Right lobe of liver (tissue), 6 donors: Measurements from ENCODE around the gene MTSS2. TPM values are rescaled to one million over a fixed set of nuclear protein-coding genes. Genes with fewer than 3 reads are reported as not detected.

Experiments used
- ATAC-seq, 4 donors: fragments of 200-7000 bp; cut with Tn5 transposase; one replicate each; pipeline ENCODE4 v1.9.1; 2020; ENCODE audit warnings: mild to moderate bottlenecking in 4 of 4, moderate library complexity in 4 of 4
- DNase-seq, 3 donors: peaks; one replicate each; pipeline ENCODE4 v3.0.0-alpha.2; 2020
- H3K27ac ChIP-seq, 3 donors: fragments of 200-600 bp; one replicate each; pipeline ENCODE4 v1.8.0; 2022
- H3K27me3 ChIP-seq, 2 donors: fragments of 200-600 bp; one replicate each; pipeline ENCODE4 v1.8.0; 2022
- H3K36me3 ChIP-seq, 4 donors: fragments of 200-600 bp; sonication (generic) in 1 of 4; one replicate each; pipeline versions ENCODE4 v1.5.1 to v1.8.0; 2017 to 2022; ENCODE audit warnings: control low read depth in 1 of 4
- H3K4me1 ChIP-seq, 4 donors: fragments of 200-600 bp; sonication (generic) in 1 of 4; one replicate each; pipeline versions ENCODE4 v1.5.1 to v1.8.0; 2017 to 2022; ENCODE audit warnings: control low read depth in 1 of 4
- H3K4me3 ChIP-seq, 3 donors: fragments of 200-600 bp; one replicate each; pipeline ENCODE4 v1.8.0; 2022
- H3K9me3 ChIP-seq, 4 donors: fragments of 200-600 bp; sonication (generic) in 1 of 4; one replicate each; pipeline versions ENCODE4 v1.5.1 to v1.8.0; 2017 to 2022; ENCODE audit warnings: control low read depth in 1 of 4
- POLR2A ChIP-seq: fragments of 450-650 bp; IDR thresholded peaks from one replicate; pipeline ENCODE4 v1.6.1; 2017; ENCODE audit warnings: antibody characterized with exemption, mild to moderate bottlenecking
- WGBS: methylation state at CpG from one replicate; pipeline ENCODE4 v1.1.6; 2018; ENCODE audit warnings: low coverage, low lambda C conversion rate; ENCODE audit not compliant: insufficient coverage; ENCODE audit errors: missing lambda C conversion rate; 5-methylcytosine and 5-hydroxymethylcytosine counted together
- intact Hi-C, 2 donors: fragments of 100-400 bp; cut with DNase I; formaldehyde crosslinking; loops; one replicate each; pipeline versions ENCODE4 v1.11.2 to v1.14.1; 2022
- total RNA-seq, 6 experiments: library from RNA; depleted of rRNA in 2 of 6; stranded (reverse); fragments of >200 nt in 2 of 6; fragmentation: NEBNext Ultra II Directional in 3 of 6; extraction: Animal tissue kit (Norgen Biotek cat#: 25700) in 3 of 6; gene quantifications; one replicate each; pipeline versions ENCODE4 v1.1.0 to v1.2.4, GENCODE V29; 2016 to 2023
- TF ChIP-seq, protein P1 (sequence below), 4 donors: fragments of 200-600 bp in 3 of 4; fragments of 450-650 bp in 1 of 4; IDR thresholded peaks; one replicate each; pipeline versions ENCODE4 v1.5.1 to v1.8.0; 2016 to 2022; ENCODE audit warnings: antibody characterized with exemption in 4 of 4, mild to moderate bottlenecking in 2 of 4
- donor health status: DM: no; HTN: yes; CAD: no.
- donor health status: DM: no; HTN: no; CAD: no.
- donor health status: DM: no; HTN: no; CAD: no.
- donor health status: DM: no; HTN: yes; CAD: no.
- donor health status: DM: no; HTN: yes; CAD: no.

Gene MTSS2
- total RNA-seq, 6 experiments from 2014 or later: 28.5 to 117 (median 80.2) TPM

DNA sequence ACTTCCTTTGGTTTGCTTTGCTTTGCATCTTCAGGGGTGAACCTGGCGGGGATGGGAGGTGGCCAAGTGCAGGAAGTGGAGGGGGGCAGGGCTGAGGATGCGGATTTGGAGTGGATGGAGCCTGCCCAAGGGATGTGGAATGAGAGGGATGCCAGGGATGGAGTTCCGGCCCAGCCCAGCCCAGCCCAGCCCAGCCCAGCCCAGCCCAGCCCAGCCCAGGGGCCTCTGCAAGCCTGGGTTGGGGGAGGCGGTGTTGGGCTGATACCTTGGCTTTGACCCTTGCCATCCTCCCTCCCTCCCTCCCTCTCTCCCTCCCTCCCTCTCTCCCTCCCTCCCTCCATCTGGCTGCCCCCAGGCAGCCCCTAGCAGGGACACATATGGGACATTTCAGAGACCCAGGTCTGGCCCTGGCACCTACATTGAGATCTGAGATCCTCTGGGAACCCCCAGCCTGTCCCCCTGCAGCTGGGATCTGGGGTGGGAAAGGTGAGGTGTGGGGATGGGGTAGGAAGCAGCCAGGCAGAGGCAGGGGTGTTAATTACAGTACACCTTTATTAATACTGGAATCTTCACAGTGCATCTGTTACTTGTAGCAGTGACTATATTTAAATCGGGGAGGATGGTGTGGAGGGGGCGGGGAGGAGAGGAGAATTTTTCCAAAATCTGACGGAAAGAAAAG lies 25.0 kb downstream of the MTSS2 start:
- WGBS: 41% methylated on average over 5 of the region's 7 CpGs
- TF ChIP-seq POLR2A: no peak
- TF ChIP-seq, protein P1, sequence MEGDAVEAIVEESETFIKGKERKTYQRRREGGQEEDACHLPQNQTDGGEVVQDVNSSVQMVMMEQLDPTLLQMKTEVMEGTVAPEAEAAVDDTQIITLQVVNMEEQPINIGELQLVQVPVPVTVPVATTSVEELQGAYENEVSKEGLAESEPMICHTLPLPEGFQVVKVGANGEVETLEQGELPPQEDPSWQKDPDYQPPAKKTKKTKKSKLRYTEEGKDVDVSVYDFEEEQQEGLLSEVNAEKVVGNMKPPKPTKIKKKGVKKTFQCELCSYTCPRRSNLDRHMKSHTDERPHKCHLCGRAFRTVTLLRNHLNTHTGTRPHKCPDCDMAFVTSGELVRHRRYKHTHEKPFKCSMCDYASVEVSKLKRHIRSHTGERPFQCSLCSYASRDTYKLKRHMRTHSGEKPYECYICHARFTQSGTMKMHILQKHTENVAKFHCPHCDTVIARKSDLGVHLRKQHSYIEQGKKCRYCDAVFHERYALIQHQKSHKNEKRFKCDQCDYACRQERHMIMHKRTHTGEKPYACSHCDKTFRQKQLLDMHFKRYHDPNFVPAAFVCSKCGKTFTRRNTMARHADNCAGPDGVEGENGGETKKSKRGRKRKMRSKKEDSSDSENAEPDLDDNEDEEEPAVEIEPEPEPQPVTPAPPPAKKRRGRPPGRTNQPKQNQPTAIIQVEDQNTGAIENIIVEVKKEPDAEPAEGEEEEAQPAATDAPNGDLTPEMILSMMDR (IDR thresholded peaks at IDR 0.05): no peak
- no peak for DNase-seq

DNA sequence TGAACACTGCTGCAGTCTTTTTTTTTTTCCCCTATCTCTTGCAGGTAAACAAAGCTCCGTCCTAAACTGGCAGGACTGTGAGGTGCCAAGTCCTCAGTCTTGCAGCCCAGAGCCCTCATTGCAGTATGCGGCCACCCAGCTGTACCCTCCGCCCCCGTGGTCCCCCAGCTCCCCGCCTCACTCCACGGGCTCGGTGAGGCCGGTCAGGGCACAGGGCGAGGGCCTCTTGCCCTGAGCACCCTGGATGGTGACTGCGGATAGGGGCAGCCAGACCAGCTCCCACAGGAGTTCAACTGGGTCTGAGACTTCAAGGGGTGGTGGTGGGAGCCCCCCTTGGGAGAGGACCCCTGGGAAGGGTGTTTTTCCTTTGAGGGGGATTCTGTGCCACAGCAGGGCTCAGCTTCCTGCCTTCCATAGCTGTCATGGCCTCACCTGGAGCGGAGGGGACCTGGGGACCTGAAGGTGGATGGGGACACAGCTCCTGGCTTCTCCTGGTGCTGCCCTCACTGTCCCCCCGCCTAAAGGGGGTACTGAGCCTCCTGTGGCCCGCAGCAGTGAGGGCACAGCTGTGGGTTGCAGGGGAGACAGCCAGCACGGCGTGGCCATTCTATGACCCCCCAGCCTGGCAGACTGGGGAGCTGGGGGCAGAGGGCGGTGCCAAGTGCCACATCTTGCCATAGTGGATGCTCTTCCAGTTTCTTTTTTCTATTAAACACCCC lies 25.7 kb downstream of the MTSS2 start:
- ATAC-seq (peak in 1 of 4 donors; percentile 4), DNase-seq (no peak)
- no peak overlapping the region for H3K27ac ChIP-seq
- intact Hi-C loops: no loop called here
- TF ChIP-seq, protein P1 (IDR thresholded peaks at IDR 0.05): no peak
- no peak for TF ChIP-seq POLR2A
- H3K9me3 ChIP-seq: no peaks in the 10 kb centered on the region
- no peaks in the 10 kb centered on the region for H3K4me1 ChIP-seq
- no peaks in the 10 kb centered on the region for H3K27me3 ChIP-seq
- no peak overlapping the region for H3K4me3 ChIP-seq
- H3K36me3 ChIP-seq: peaks cover 0 to 23% (median 14%) of the 10 kb centered on the region in 4 donors
- WGBS: 20% methylated on average over 2 of the region's 16 CpGs

More for the DNA sequence above, 25.0 kb downstream of the MTSS2 start:
- no peaks in the 10 kb centered on the region for H3K27me3 ChIP-seq
- H3K27ac ChIP-seq: no peak overlapping the region
- peaks cover 0 to 30% (median 19%) of the 10 kb centered on the region in 4 donors for H3K36me3 ChIP-seq
- peak in 3 of 4 donors; percentile 8 to 47 (median 9) for ATAC-seq
- H3K4me3 ChIP-seq: no peak overlapping the region
- no peaks in the 10 kb centered on the region for H3K4me1 ChIP-seq
- intact Hi-C loops: no loop called here
- H3K9me3 ChIP-seq: no peaks in the 10 kb centered on the region

DNA sequence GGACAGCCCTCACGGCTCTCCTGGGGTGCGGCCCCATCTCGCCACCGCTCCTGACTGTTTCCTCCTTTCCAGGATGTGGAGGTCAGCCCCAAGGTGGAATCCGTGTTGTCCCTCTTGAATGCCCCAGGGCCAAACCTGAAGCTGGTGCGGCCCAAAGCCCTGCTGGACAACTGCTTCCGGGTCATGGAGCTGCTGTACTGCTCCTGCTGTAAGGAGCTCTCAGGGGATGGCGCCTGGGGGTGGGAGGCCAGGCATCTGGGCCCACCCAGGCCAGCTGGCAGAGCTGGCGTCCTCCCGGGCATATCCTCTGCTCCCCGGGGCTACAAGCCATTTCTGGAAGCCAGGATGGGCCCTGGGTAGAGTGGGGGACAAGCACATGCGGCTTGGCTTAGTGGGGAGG lies 26.3 kb downstream of the MTSS2 start:
- Histone ChIP-seq H3K4me1 (no peaks in the 10 kb centered on the region), H3K4me3 (no peak overlapping the region), H3K27ac (no peak overlapping the region), H3K27me3 (no peaks in the 10 kb centered on the region), H3K9me3 (no peaks in the 10 kb centered on the region), H3K36me3 (peaks cover 0 to 17% (median 10%) of the 10 kb centered on the region in 4 donors)
- DNase-seq (no peak), ATAC-seq (no peak)
- WGBS: no CpG with 5 or more reads among the region's 12 CpGs
- TF ChIP-seq, protein P1 (IDR thresholded peaks at IDR 0.05): no peak
- no peak for TF ChIP-seq POLR2A
- intact Hi-C loops: no loop called here

DNA sequence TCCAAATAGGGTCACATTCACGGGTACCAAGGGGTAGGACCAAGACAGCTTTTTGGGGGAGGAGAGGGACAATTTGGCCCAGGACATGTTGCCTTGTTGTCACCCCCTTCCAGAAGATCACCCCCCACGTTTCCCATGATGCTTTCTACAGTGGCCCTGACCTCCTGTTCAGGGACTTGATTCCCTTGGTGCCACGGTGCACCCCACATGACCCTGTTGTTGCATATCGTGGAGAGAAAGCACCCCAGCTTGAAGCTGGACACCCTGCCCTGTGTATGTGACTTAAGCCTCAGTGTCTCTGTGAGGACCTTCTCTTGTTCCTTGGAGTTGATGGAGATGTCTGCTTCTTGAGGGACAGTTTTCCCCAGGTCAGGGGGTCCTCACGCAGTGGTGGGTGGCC lies 26.9 kb downstream of the MTSS2 start:
- H3K36me3 ChIP-seq: peaks cover 0 to 11% (median 6%) of the 10 kb centered on the region in 4 donors
- no peak for DNase-seq
- intact Hi-C loops: no loop called here
- no peaks in the 10 kb centered on the region for H3K27me3 ChIP-seq
- H3K4me3 ChIP-seq: no peak overlapping the region
- no peak for ATAC-seq
- TF ChIP-seq POLR2A: no peak
- TF ChIP-seq, protein P1 (IDR thresholded peaks at IDR 0.05): no peak
- H3K4me1 ChIP-seq: peaks cover 0 to 3% (median 0%) of the 10 kb centered on the region in 4 donors
- no peaks in the 10 kb centered on the region for H3K9me3 ChIP-seq
- no peak overlapping the region for H3K27ac ChIP-seq
- WGBS: 65% methylated on average over 4 of the region's 5 CpGs
